HepG2 (cell line): ENCODE results near the gene NTMT1. TPM values are rescaled to one million over a fixed set of nuclear protein-coding genes. Genes with fewer than 3 reads are reported as not detected.

Experiments used
- ATAC-seq: fragments of 200-7000 bp; cut with Tn5 transposase; 3 replicates; pipeline ENCODE4 v1.9.1; 2020; ENCODE audit warnings: mild to moderate bottlenecking, moderate library complexity
- BruUV-seq: library from RNA; stranded (reverse); fragments of 400-500 nt; replicated peaks from 2 replicates; lab custom pipeline; 2021; lab: Mats Ljungman, UMichigan
- CTCF ChIA-PET: fragments of 300-600 bp; formaldehyde crosslinking; extraction: SDS; loops from one replicate; lab custom pipeline; 2021; ENCODE audit warnings: low total read pairs, inconsistent platforms, low intra/inter-chr PET ratio; lab: Yijun Ruan, JAX
- POLR2A ChIA-PET: fragments of 350-600 bp; sonication (Branson Sonifier 250); formaldehyde crosslinking; loops from one replicate; lab custom pipeline; 2020; ENCODE audit warnings: antibody characterized with exemption, inconsistent platforms; lab: Yijun Ruan, JAX
- DNase-seq: peaks from one replicate; pipeline ENCODE4 v3.0.0-alpha.2; 2015; ENCODE audit warnings: low spot score
- FAIRE-seq: peaks from 3 replicates; lab custom pipeline; 2011; peaks lifted over from hg19 to GRCh38; lab: Jason Lieb, UNC
- H2AFZ ChIP-seq: one replicate; pipeline ENCODE4 v1.6.1; 2011; ENCODE audit warnings: low read length, inconsistent platforms
- H3K27ac ChIP-seq: fragments of 300-600 bp; 3 replicates; pipeline ENCODE4 v1.8.0; 2011; ENCODE audit warnings: mixed run types, mild to moderate bottlenecking, mixed read lengths, low read length, inconsistent platforms; ENCODE audit not compliant: insufficient read depth; ENCODE audit errors: extremely low read length
- H3K27me3 ChIP-seq, 2 experiments: fragments of 200-600 bp in 1 of 2; 2 replicates in 1 of 2; 3 replicates in 1 of 2; pipeline versions ENCODE4 v1.6.0 to v1.8.0; 2011; ENCODE audit warnings: low read length in 2 of 2, mild to moderate bottlenecking in 2 of 2, moderate library complexity in 2 of 2, inconsistent platforms in 1 of 2; ENCODE audit not compliant: insufficient read depth in 2 of 2, control insufficient read depth in 1 of 2
- H3K36me3 ChIP-seq, 2 experiments: fragments of 200-600 bp in 1 of 2; replicated peaks in 1 of 2; 2 replicates in 1 of 2; 3 replicates in 1 of 2; pipeline versions ENCODE4 v1.5.1 to v1.8.0; 2011; ENCODE audit warnings: low read length in 2 of 2, inconsistent platforms in 1 of 2; ENCODE audit not compliant: insufficient read depth in 2 of 2, control insufficient read depth in 1 of 2
- H3K4me1 ChIP-seq: 2 replicates; pipeline ENCODE4 v1.5.1; 2012; ENCODE audit warnings: low read length, inconsistent platforms; ENCODE audit not compliant: insufficient read depth
- H3K4me2 ChIP-seq: 2 replicates; pipeline ENCODE4 v1.6.0; 2011; ENCODE audit warnings: low read depth, low read length, inconsistent platforms
- H3K4me3 ChIP-seq, 3 experiments: fragments of 200-600 bp in 1 of 3; sonication (generic), shearing (Covaris generic) in 1 of 3; replicated peaks in 1 of 3; 2 replicates each; pipeline ENCODE4 v1.5.1; 2011 to 2016; ENCODE audit warnings: low read length in 3 of 3, inconsistent platforms in 2 of 3, low read depth in 2 of 3, mild to moderate bottlenecking in 2 of 3, control low read depth in 1 of 3, mixed read lengths in 1 of 3; ENCODE audit not compliant: insufficient read depth in 1 of 3
- H3K79me2 ChIP-seq: one replicate; pipeline ENCODE4 v1.6.1; 2011; ENCODE audit warnings: low read length, inconsistent platforms; ENCODE audit not compliant: insufficient read depth
- H3K9ac ChIP-seq: 2 replicates; pipeline ENCODE4 v1.6.0; 2011; ENCODE audit warnings: mild to moderate bottlenecking, low read depth, low read length, inconsistent platforms; ENCODE audit not compliant: insufficient read depth
- H3K9me3 ChIP-seq: 2 replicates; pipeline ENCODE4 v1.5.1; 2012; ENCODE audit warnings: mild to moderate bottlenecking, low read length
- H4K20me1 ChIP-seq: 2 replicates; pipeline ENCODE4 v1.6.0; 2011; ENCODE audit warnings: inconsistent platforms, mild to moderate bottlenecking, low read length, moderate library complexity; ENCODE audit not compliant: insufficient read depth
- MBNL3 ChIP-seq: fragments of 250-450 bp; sonication (Bioruptor Pico); conservative IDR thresholded peaks from 2 replicates; pipeline ENCODE4 v1.8.0; 2022; ENCODE audit warnings: mild to moderate bottlenecking, inconsistent platforms
- POLR2AphosphoS5 ChIP-seq: IDR thresholded peaks from 2 replicates; pipeline ENCODE4 v1.6.1; 2012; ENCODE audit warnings: low read depth, low read length
- RBM22 ChIP-seq: fragments of 200-400 bp; formaldehyde crosslinking; optimal IDR thresholded peaks from 2 replicates; pipeline ENCODE3; 2017; ENCODE audit warnings: mild to moderate bottlenecking, low read length, moderate library complexity
- RFX1 ChIP-seq: fragments of 450-650 bp; IDR thresholded peaks from 2 replicates; pipeline ENCODE4 v1.6.1; 2017
- ZFP62 ChIP-seq: sonication (generic); formaldehyde crosslinking; IDR thresholded peaks from 2 replicates; pipeline ENCODE4 v1.4.0; 2020; ENCODE audit warnings: missing genetic modification reagents
- ZFP91 ChIP-seq: sonication (generic); formaldehyde crosslinking; IDR thresholded peaks from 2 replicates; pipeline ENCODE4 v1.9.0; 2022; ENCODE audit warnings: missing genetic modification reagents, mild to moderate bottlenecking, borderline replicate concordance
- ZNF788 ChIP-seq: sonication (generic); formaldehyde crosslinking; IDR thresholded peaks from 2 replicates; pipeline ENCODE4 v1.5.0; 2020; ENCODE audit warnings: mild to moderate bottlenecking, missing genetic modification reagents, borderline replicate concordance
- WGBS: methylation state at CpG from one replicate; pipeline ENCODE4 v1.1.6; 2017; ENCODE audit warnings: low lambda C conversion rate; 5-methylcytosine and 5-hydroxymethylcytosine counted together
- in situ Hi-C: cut with HindIII; loops from 2 replicates; pipeline ENCODE4 v1.10.0; 2017; ENCODE audit warnings: low pct_unique_long_range_greater_than_20kb; ENCODE audit not compliant: extremely low pct_ligation_motif_present
- intact Hi-C: fragments of 100-400 bp; cut with micrococcal nuclease; formaldehyde crosslinking; loops from one replicate; pipeline ENCODE4 v1.10.0; 2022; ENCODE audit not compliant: unreplicated experiment
- polyA plus RNA-seq, 8 experiments: library from polyadenylated mRNA; depleted of rRNA in 3 of 8; stranded (reverse) in 7 of 8; unstranded in 1 of 8; fragments of >200 nt; fragmentation: Illumina TruSeq in 4 of 8; extraction: Trizol in 4 of 8; gene quantifications; 2 replicates each; pipeline versions ENCODE4 v1.2.1 to v1.2.3, GENCODE V29; 2011 to 2016; ENCODE audit warnings: low read depth in 4 of 8, missing spikeins in 1 of 8, mixed read lengths in 1 of 8; ENCODE audit not compliant: insufficient read depth in 1 of 8
- total RNA-seq, 5 experiments: library from RNA; depleted of rRNA; stranded (reverse); fragments of >200 nt; fragmentation: Illumina TruSeq; extraction: Trizol; gene quantifications; 2 replicates each; pipeline ENCODE4 v1.2.3, GENCODE V29; 2016; ENCODE audit warnings: low read depth in 1 of 5

NTMT1 gene
- total and polyA plus RNA-seq, 2 of the 13 experiments (the other 11 are each of a cell fraction or from before 2014, with no cell fraction given), result 49.1 to 53.8 TPM

- TF ChIP-seq ZFP62 (CRISPR knock-in tag) (no peak), RFX1 (no peak), ZNF788 (CRISPR knock-in tag) (no peak), MBNL3 (CRISPR knock-in tag) (no peak), ZFP91 (CRISPR knock-in tag) (no peak), POLR2AphosphoS5 (no peak), RBM22 (no peak)
- ChIA-PET POLR2A (interaction anchor here (1.0 kb wide), 1 partner anchor 8 kb away, joined by 5 read pairs; no protein-coding TSS in a partner anchor), CTCF (no interaction called here)
- DNase-seq (no peak), ATAC-seq (no peak), FAIRE-seq (no peak)
- Histone ChIP-seq H3K36me3 (peaks cover 20 to 51% of the 10 kb centered on the region in 2 experiments), H2AFZ (no peak overlapping the region), H3K27ac (no peak overlapping the region), H3K79me2 (peaks cover 72% of the 10 kb centered on the region), H3K9me3 (no peaks in the 10 kb centered on the region), H4K20me1 (peaks cover 59% of the 10 kb centered on the region), H3K9ac (0 out of 2 replicates have a peak overlapping the region, but pooled peaks have one; percentile 8), H3K4me2 (peak overlapping the region; percentile 98), H3K4me3 (no peak overlapping the region), H3K27me3 (no peaks in the 10 kb centered on the region), H3K4me1 (peaks cover 64% of the 10 kb centered on the region)
- BruUV-seq, result no TSS peak
- intact Hi-C loops (loop anchor here (10.0 kb wide), 1 partner anchor 454 kb away; the partner anchor contains the start of gene IER5L), in situ Hi-C loops (no loop called here)
- WGBS, result 78% methylated on average over 6 of the region's 6 CpGs
Observed at GRCh38 chr9:129628709-129629108, 2.7 kb downstream of the NTMT1 start.
